ENCODE data around the gene UBE2R2.

UBE2R2 gene

DNA sequence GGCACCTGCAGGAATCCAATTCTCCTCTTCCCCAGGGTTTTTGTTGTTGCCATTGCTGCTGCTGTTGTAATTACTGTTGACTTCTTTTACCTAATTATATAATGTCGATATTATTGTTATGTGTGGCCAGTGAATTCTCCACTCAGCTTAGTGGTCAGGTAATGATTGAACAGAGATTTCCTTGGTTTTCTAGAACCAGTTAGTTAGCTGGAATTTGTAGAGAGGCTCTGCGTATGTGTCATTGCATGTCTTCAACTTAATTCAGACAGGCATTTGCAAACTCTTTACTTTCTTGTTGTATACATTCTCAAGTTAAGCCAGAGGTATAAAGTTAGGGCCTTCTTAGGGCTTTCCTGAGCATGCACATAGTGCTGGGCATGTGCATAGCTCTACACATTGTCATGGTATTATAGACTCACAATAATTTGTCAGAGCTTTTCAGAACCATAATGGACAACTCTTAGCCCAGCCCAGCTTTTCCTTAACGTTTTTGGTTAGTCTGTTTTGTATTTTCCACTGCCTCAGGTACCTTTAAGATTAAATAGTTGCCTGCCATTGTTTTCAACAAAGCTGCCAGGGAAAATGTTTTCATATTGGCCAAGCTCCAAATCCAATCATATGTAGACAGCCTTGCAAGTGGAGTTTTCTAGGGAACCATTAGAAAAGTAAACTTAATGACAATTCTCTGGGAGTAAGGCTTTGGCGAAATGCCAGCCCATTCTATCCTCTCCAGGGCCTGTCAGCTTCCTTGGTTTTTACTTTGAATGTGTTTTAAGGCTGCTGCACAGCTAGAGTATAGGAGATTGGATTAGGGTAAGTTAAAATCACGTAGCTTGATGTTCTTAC is 68.1 kb downstream of the UBE2R2 start:
- DNase-seq (ENCODE audit: low read depth in 2 of 2), result no peak

DNA sequence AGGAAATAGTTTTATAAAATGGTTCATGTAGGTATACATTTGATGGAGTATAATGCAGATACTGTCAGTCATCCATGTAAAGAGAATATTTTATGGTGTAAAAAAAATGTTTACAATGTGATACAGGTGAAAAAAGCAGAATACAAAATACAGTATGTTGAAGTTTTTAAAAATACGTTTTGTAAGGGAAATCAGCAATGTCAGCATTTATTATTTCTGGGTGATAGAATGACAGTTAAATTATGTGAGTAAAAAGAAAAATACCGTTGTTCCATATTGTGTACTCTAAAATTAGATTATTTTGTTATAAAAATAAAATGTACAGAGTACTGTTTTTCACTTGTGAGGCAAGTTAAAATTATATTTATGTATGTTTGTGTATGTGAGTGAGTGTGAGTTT is 69.0 kb downstream of the UBE2R2 start:
- no peak for DNase-seq (ENCODE audit: low read depth in 2 of 2)

DNA sequence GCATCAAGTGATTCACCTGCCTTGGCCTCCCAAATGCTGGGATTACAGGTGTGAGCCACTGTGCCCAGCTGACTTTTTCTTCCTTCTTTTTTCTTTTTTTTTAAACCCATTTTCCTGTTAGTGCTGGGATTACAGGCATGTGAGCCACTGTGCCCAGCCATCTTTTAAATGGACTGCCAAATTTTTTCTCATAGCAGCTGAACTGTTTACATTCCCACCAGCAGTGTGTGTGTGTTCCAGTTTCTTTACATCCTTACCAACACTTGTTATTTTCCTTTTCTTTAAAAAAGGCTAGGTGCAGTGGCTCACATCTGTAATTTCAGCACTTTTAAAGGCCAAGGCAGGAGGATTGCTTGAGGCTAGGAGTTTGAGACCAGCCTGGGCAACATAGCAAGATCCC is 76.9 kb downstream of the UBE2R2 start:
- no peak for DNase-seq (ENCODE audit: low read depth in 2 of 2)

- DNase-seq (ENCODE audit: low read depth in 2 of 2), result no peak
These were observed 77.4 kb downstream of the UBE2R2 start for GRCh38 chr9:33894316-33894715.

GRCh38 chr9:33903157-33903780 is 86.3 kb downstream of the UBE2R2 start:
- DNase-seq (ENCODE audit: low read depth in 2 of 2), result no peak

GRCh38 chr9:33905137-33905536 is 88.2 kb downstream of the UBE2R2 start:
- no peak for DNase-seq (ENCODE audit: low read depth in 2 of 2)

DNA sequence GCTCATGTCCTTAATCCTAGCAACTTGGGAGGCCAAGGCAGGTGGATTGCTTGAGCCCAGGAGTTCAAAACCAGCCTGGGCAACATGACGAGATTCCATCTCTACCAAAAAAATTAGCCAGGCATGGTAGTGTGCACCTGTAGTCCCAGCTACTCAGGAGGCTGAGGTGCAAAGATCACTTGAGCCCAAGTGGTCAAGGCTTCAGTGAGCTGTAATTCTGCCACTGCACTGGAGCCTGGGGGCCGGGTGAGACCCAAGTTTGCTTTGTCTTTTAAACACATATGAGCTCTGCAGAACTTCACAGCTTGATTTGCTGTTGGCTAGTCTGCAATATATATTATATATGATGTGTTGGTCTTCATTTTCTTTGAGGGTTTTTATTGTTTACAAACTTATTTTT is 89.8 kb downstream of the UBE2R2 start:
- no peak for DNase-seq (ENCODE audit: low read depth in 2 of 2)

- DNase-seq (ENCODE audit: low read depth in 2 of 2), result no peak
These were observed 90.4 kb downstream of the UBE2R2 start for GRCh38 chr9:33907347-33907746.

GRCh38 chr9:33908114-33908513 is 91.2 kb downstream of the UBE2R2 start:
- DNase-seq (ENCODE audit: low read depth in 2 of 2), result no peak

GRCh38 chr9:33908749-33909148 is 91.8 kb downstream of the UBE2R2 start:
- no peak for DNase-seq (ENCODE audit: low read depth in 2 of 2)

DNA sequence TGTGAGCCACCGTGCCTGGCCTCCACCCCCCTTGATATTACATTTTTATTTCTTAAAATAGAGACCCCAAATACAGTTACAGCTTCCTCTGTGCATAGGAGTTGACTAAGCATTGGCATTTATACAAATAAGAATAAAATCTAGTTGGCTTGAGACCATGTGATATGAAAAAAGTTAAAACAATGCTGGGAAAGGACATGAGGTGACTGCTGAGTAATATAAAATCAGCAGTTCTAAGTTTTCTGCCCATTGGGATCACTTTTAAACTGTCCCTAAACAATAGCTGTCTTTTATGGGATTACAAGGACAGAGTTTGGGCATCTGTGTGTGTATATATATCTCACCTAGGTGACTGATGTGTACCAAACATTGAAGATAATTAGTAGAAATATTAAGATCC is 96.6 kb downstream of the UBE2R2 start:
- DNase-seq (ENCODE audit: low read depth in 2 of 2), result no peak

GRCh38 chr9:33914887-33915628 is 98.1 kb downstream of the UBE2R2 start:
- DNase-seq (ENCODE audit: low read depth in 2 of 2), result no peak

- no peak for DNase-seq (ENCODE audit: low read depth in 2 of 2)
These were observed 100.1 kb downstream of the UBE2R2 start for GRCh38 chr9:33917036-33917435.

- no peak for DNase-seq (ENCODE audit: low read depth in 2 of 2)
These were observed 102.4 kb downstream of the UBE2R2 start for GRCh38 chr9:33919276-33919897.

GRCh38 chr9:33921967-33922895 is 105.3 kb downstream of the UBE2R2 start:
- no peak for DNase-seq (ENCODE audit: low read depth in 2 of 2)

DNA sequence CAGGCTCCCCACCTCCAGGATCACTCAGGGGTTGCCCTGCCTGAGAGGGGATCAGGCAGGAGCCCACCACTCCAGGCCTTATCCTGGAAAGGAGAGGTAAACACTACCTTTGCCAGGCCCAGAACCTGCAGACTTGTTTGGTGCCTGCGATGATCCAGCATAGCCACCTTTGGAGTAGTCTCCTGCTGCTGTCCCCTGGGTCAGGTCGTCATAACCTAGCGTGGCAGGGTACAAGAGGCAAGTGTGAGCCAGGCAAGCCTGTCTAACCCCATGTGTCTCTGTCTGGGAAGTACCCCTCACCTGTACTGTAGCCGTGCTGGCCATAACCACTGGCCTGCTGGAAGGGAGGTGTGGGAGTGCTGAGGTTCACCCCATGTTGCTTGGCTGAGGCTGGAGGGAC is 106.1 kb downstream of the UBE2R2 start:
- no peak for DNase-seq (ENCODE audit: low read depth in 2 of 2)

GRCh38 chr9:33923998-33924701 is 107.2 kb downstream of the UBE2R2 start:
- DNase-seq (ENCODE audit: low read depth in 2 of 2), result no peak

GRCh38 chr9:33924978-33925797 is 108.2 kb downstream of the UBE2R2 start:
- DNase-seq (ENCODE audit: low read depth in 2 of 2), result no peak

GRCh38 chr9:33926746-33927485 is 110.0 kb downstream of the UBE2R2 start:
- no peak for DNase-seq (ENCODE audit: low read depth in 2 of 2)

Data from stimulated activated CD4-positive, alpha-beta T cell treated with anti-CD3 and anti-CD28 coated beads, Interleukin-1b, Interleukin-23, amount 100 ng/mL, for 1 hour (primary cell).